ENCODE results near the gene RANBP3.
"Not testable (repeated sequence)": the region's sequence is repeated elsewhere in the genome, so short reads cannot be mapped to it uniquely, and the experiment has no call there.

Gene RANBP3

GRCh38 chr19:5977785-5978605 is at the start of gene RANBP3:
Gene RANBP3 (minus strand): TSS chr19:5978140. CDS start chr19:5978082, 58 bp downstream.
- no peak for TF ChIP-seq CTCF (IDR thresholded peaks at IDR 0.05; ENCODE audit: poor library complexity, severe bottlenecking)
- Histone ChIP-seq H3K4me3 (ENCODE audit: severe bottlenecking) (peak within 1 kb of the TSS; percentile 89), H3K27ac (ENCODE audit: poor library complexity, severe bottlenecking) (peak within 1 kb of the TSS; percentile 48), H3K4me1 (ENCODE audit: insufficient read depth, poor library complexity, severe bottlenecking) (peaks cover 11% of the 10 kb centered on the region), H3K36me3 (ENCODE audit: low read depth) (peaks cover 31% of the 10 kb centered on the region), H3K9me3 (ENCODE audit: severe bottlenecking) (no peaks in the 10 kb centered on the region), H3K27me3 (ENCODE audit: insufficient read depth, poor library complexity, severe bottlenecking) (no peaks in the 10 kb centered on the region)
- ATAC-seq (ENCODE audit: low read depth) (peak; percentile 91), DNase-seq (ENCODE audit: low spot score) (peak; percentile 98)

- peaks cover 26% of the 10 kb centered on the region for H3K36me3 ChIP-seq (ENCODE audit: low read depth)
- H3K27ac ChIP-seq (ENCODE audit: poor library complexity, severe bottlenecking), result no peak overlapping the region
- no peaks in the 10 kb centered on the region for H3K9me3 ChIP-seq (ENCODE audit: severe bottlenecking)
- H3K4me1 ChIP-seq (ENCODE audit: insufficient read depth, poor library complexity, severe bottlenecking), result no peaks in the 10 kb centered on the region
- no peak for TF ChIP-seq CTCF (IDR thresholded peaks at IDR 0.05; ENCODE audit: poor library complexity, severe bottlenecking)
- ATAC-seq (ENCODE audit: low read depth) (no peak), DNase-seq (ENCODE audit: low spot score) (no peak)
- no peaks in the 10 kb centered on the region for H3K27me3 ChIP-seq (ENCODE audit: insufficient read depth, poor library complexity, severe bottlenecking)
- H3K4me3 ChIP-seq (ENCODE audit: severe bottlenecking), result no peak overlapping the region
Measured at GRCh38 chr19:6026390-6027227, 48.7 kb upstream of the RANBP3 start.

GRCh38 chr19:6024756-6025155 is 46.8 kb upstream of the RANBP3 start:
- DNase-seq (ENCODE audit: low spot score); ATAC-seq (ENCODE audit: low read depth); H3K27me3 ChIP-seq (ENCODE audit: insufficient read depth, poor library complexity, severe bottlenecking); H3K4me3 ChIP-seq (ENCODE audit: severe bottlenecking); H3K4me1 ChIP-seq (ENCODE audit: insufficient read depth, poor library complexity, severe bottlenecking); H3K27ac ChIP-seq (ENCODE audit: poor library complexity, severe bottlenecking); H3K9me3 ChIP-seq (ENCODE audit: severe bottlenecking): not testable (repeated sequence)
- peaks cover 24% of the 10 kb centered on the region for H3K36me3 ChIP-seq (ENCODE audit: low read depth)

GRCh38 chr19:6023936-6024335 is 46.0 kb upstream of the RANBP3 start:
- peaks cover 19% of the 10 kb centered on the region; the same call in 1 of the 2 replicates for H3K36me3 ChIP-seq (ENCODE audit: low read depth)
- H3K27me3 ChIP-seq (ENCODE audit: insufficient read depth, poor library complexity, severe bottlenecking), result no peaks in the 10 kb centered on the region
- no peaks in the 10 kb centered on the region for H3K9me3 ChIP-seq (ENCODE audit: severe bottlenecking)
- no peak overlapping the region for H3K4me3 ChIP-seq (ENCODE audit: severe bottlenecking)
- peaks cover 3% of the 10 kb centered on the region for H3K4me1 ChIP-seq (ENCODE audit: insufficient read depth, poor library complexity, severe bottlenecking)
- TF ChIP-seq CTCF (IDR thresholded peaks at IDR 0.05; ENCODE audit: poor library complexity, severe bottlenecking), result no peak
- DNase-seq (ENCODE audit: low spot score) (no peak), ATAC-seq (ENCODE audit: low read depth) (no peak)
- H3K27ac ChIP-seq (ENCODE audit: poor library complexity, severe bottlenecking), result peak overlapping the region; percentile 40

GRCh38 chr19:6023085-6023682 is 45.2 kb upstream of the RANBP3 start:
- ATAC-seq (ENCODE audit: low read depth) (no peak), DNase-seq (ENCODE audit: low spot score) (no peak)
- Histone ChIP-seq H3K27me3 (ENCODE audit: insufficient read depth, poor library complexity, severe bottlenecking) (no peaks in the 10 kb centered on the region), H3K27ac (ENCODE audit: poor library complexity, severe bottlenecking) (peak overlapping the region; percentile 40), H3K4me1 (ENCODE audit: insufficient read depth, poor library complexity, severe bottlenecking) (peaks cover 3% of the 10 kb centered on the region), H3K36me3 (ENCODE audit: low read depth) (peaks cover 19% of the 10 kb centered on the region; the same call in 1 of the 2 replicates), H3K4me3 (ENCODE audit: severe bottlenecking) (no peak overlapping the region), H3K9me3 (ENCODE audit: severe bottlenecking) (no peaks in the 10 kb centered on the region)
- no peak for TF ChIP-seq CTCF (IDR thresholded peaks at IDR 0.05; ENCODE audit: poor library complexity, severe bottlenecking)

All from RWPE2 (cell line).